Germinal center (tissue), 1 donor: ENCODE measurements around the gene AGAP2.
A peak's percentile ranks its signal among the peaks of the same experiment; 100 is the strongest.

Experiments used
- DNase-seq: peaks from one replicate; pipeline ENCODE4 v3.0.0; 2012; ENCODE audit warnings: mixed read lengths, low spot score

AGAP2 gene

GRCh38 chr12:57753756-57754337 is 15.3 kb upstream of the AGAP2 start:
- no peak for DNase-seq

GRCh38 chr12:57752668-57753000 is 14.1 kb upstream of the AGAP2 start:
- DNase-seq = no peak

- peak; percentile 97 for DNase-seq
Measured at GRCh38 chr12:57751788-57752667, 13.5 kb upstream of the AGAP2 start, which contains the start of gene CDK4. Gene CDK4, minus strand, starts transcription at chr12:57752310. Its CDS starts 593 bp downstream, at chr12:57751717.

- no peak for DNase-seq
Measured at GRCh38 chr12:57751432-57751787, 12.9 kb upstream of the AGAP2 start.

- no peak for DNase-seq
Measured at GRCh38 chr12:57750561-57751431, 12.3 kb upstream of the AGAP2 start.

- DNase-seq = no peak
Measured at GRCh38 chr12:57749061-57749460, 10.5 kb upstream of the AGAP2 start.

GRCh38 chr12:57746025-57746424 is 7.5 kb upstream of the AGAP2 start:
- DNase-seq = no peak

- DNase-seq = no peak
Measured at GRCh38 chr12:57745485-57745881, 6.9 kb upstream of the AGAP2 start.

GRCh38 chr12:57744777-57745484 is 6.4 kb upstream of the AGAP2 start, which contains the start of gene TSPAN31:
Gene TSPAN31, plus strand, starts transcription at chr12:57745039. Its CDS starts 116 bp downstream, at chr12:57745155.
- peak; percentile 93 for DNase-seq

GRCh38 chr12:57744194-57744776 is 5.7 kb upstream of the AGAP2 start:
- peak; percentile 68 for DNase-seq

GRCh38 chr12:57743769-57744168 is 5.2 kb upstream of the AGAP2 start:
- no peak for DNase-seq

- DNase-seq = peak; percentile 86
Measured at GRCh38 chr12:57741844-57742738, 3.5 kb upstream of the AGAP2 start.

GRCh38 chr12:57741413-57741789 is 2.9 kb upstream of the AGAP2 start:
- DNase-seq = no peak

- peak; percentile 77 for DNase-seq
Measured at GRCh38 chr12:57740656-57741412, 2.3 kb upstream of the AGAP2 start.

- no peak for DNase-seq
Measured at GRCh38 chr12:57739914-57740538, 1.5 kb upstream of the AGAP2 start.

GRCh38 chr12:57739387-57739786 is 845 bp upstream of the AGAP2 start:
- DNase-seq = no peak

- no peak for DNase-seq
Measured at GRCh38 chr12:57737467-57738460, 778 bp downstream of the AGAP2 start.
